ENCODE data around the gene PPEF2. TPM values are rescaled to one million over a fixed set of nuclear protein-coding genes. Genes with fewer than 3 reads are reported as not detected.
"Not testable (repeated sequence)": the region's sequence is repeated elsewhere in the genome, so short reads cannot be mapped to it uniquely, and the experiment has no call there.

Gene PPEF2
- polyA plus RNA-seq, 4 donors: 0.09 TPM; not detected in 3

GRCh38 chr4:75924916-75925315 lies 22.7 kb upstream of the PPEF2 start:
- not testable (repeated sequence) for H3K27me3 ChIP-seq (ENCODE audit: control insufficient read depth in 3 of 3, insufficient read depth in 3 of 3, low read length in 3 of 3); H3K27ac ChIP-seq (ENCODE audit: low read depth in 1 of 3, low read length in 2 of 3); FAIRE-seq; H3K4me1 ChIP-seq (ENCODE audit: control insufficient read depth in 3 of 3, insufficient read depth in 2 of 3, low read depth in 1 of 3, low read length in 2 of 3); H3K9me3 ChIP-seq (ENCODE audit: control insufficient read depth in 2 of 2, insufficient read depth in 1 of 2, low read depth in 1 of 2, low read length in 1 of 2); H3K4me3 ChIP-seq (ENCODE audit: low read depth in 1 of 3, low read length in 3 of 3); DNase-seq
- 94 to 96% (median 96%) methylated on average over 11 of the region's 11 CpGs for WGBS, 3 donors
- peaks cover 2 to 44% (median 4%) of the 10 kb centered on the region in 3 donors for H3K36me3 ChIP-seq (ENCODE audit: control insufficient read depth in 3 of 3, insufficient read depth in 2 of 3, low read depth in 1 of 3, low read length in 3 of 3)

GRCh38 chr4:75924309-75924827 lies 22.1 kb upstream of the PPEF2 start:
- peaks cover 0 to 10% (median 6%) of the 10 kb centered on the region in 3 donors for H3K4me1 ChIP-seq (ENCODE audit: control insufficient read depth in 3 of 3, insufficient read depth in 2 of 3, low read depth in 1 of 3, low read length in 2 of 3)
- 78 to 84% (median 83%) methylated on average over 5 of the region's 5 CpGs for WGBS, 3 donors
- no peaks in the 10 kb centered on the region for H3K9me3 ChIP-seq (ENCODE audit: control insufficient read depth in 2 of 2, insufficient read depth in 1 of 2, low read depth in 1 of 2, low read length in 1 of 2)
- H3K4me3 ChIP-seq (ENCODE audit: low read depth in 1 of 3, low read length in 3 of 3): no peak overlapping the region
- peaks cover 2 to 43% (median 4%) of the 10 kb centered on the region in 3 donors for H3K36me3 ChIP-seq (ENCODE audit: control insufficient read depth in 3 of 3, insufficient read depth in 2 of 3, low read depth in 1 of 3, low read length in 3 of 3)
- no peak overlapping the region for H3K27ac ChIP-seq (ENCODE audit: low read depth in 1 of 3, low read length in 2 of 3)
- no peaks in the 10 kb centered on the region for H3K27me3 ChIP-seq (ENCODE audit: control insufficient read depth in 3 of 3, insufficient read depth in 3 of 3, low read length in 3 of 3)
- DNase-seq: no peak
- FAIRE-seq: no peak

- FAIRE-seq (no peak), DNase-seq (peak in 1 of 2 donors; percentile 18)
- Histone ChIP-seq H3K4me3 (ENCODE audit: low read depth in 1 of 3, low read length in 3 of 3) (no peak overlapping the region), H3K4me1 (ENCODE audit: control insufficient read depth in 3 of 3, insufficient read depth in 2 of 3, low read depth in 1 of 3, low read length in 2 of 3) (peaks cover 0 to 10% (median 6%) of the 10 kb centered on the region in 3 donors), H3K9me3 (ENCODE audit: control insufficient read depth in 2 of 2, insufficient read depth in 1 of 2, low read depth in 1 of 2, low read length in 1 of 2) (no peaks in the 10 kb centered on the region), H3K27ac (ENCODE audit: low read depth in 1 of 3, low read length in 2 of 3) (no peak overlapping the region), H3K27me3 (ENCODE audit: control insufficient read depth in 3 of 3, insufficient read depth in 3 of 3, low read length in 3 of 3) (no peaks in the 10 kb centered on the region), H3K36me3 (ENCODE audit: control insufficient read depth in 3 of 3, insufficient read depth in 2 of 3, low read depth in 1 of 3, low read length in 3 of 3) (peaks cover 2 to 45% (median 8%) of the 10 kb centered on the region in 3 donors)
- 83 to 100% (median 84%) methylated on average over 1 of the region's 1 CpG for WGBS, 3 donors
Measured at GRCh38 chr4:75922588-75922987, 20.3 kb upstream of the PPEF2 start.

- FAIRE-seq: no peak
- no peak overlapping the region for H3K27ac ChIP-seq (ENCODE audit: low read depth in 1 of 3, low read length in 2 of 3)
- no peak for DNase-seq
- no peak overlapping the region for H3K4me3 ChIP-seq (ENCODE audit: low read depth in 1 of 3, low read length in 3 of 3)
- H3K36me3 ChIP-seq (ENCODE audit: control insufficient read depth in 3 of 3, insufficient read depth in 2 of 3, low read depth in 1 of 3, low read length in 3 of 3): peaks cover 2 to 46% (median 8%) of the 10 kb centered on the region in 3 donors
- H3K4me1 ChIP-seq (ENCODE audit: control insufficient read depth in 3 of 3, insufficient read depth in 2 of 3, low read depth in 1 of 3, low read length in 2 of 3): peaks cover 0 to 10% (median 6%) of the 10 kb centered on the region in 3 donors
- 92 to 97% (median 95%) methylated on average over 2 of the region's 2 CpGs for WGBS, 3 donors
- no peaks in the 10 kb centered on the region for H3K9me3 ChIP-seq (ENCODE audit: control insufficient read depth in 2 of 2, insufficient read depth in 1 of 2, low read depth in 1 of 2, low read length in 1 of 2)
- H3K27me3 ChIP-seq (ENCODE audit: control insufficient read depth in 3 of 3, insufficient read depth in 3 of 3, low read length in 3 of 3): no peaks in the 10 kb centered on the region
Measured at GRCh38 chr4:75921910-75922309, 19.7 kb upstream of the PPEF2 start.

GRCh38 chr4:75920327-75920726 lies 18.1 kb upstream of the PPEF2 start:
- peak overlapping the region; percentile 9 to 65 (median 12) for H3K27ac ChIP-seq (ENCODE audit: low read depth in 1 of 3, low read length in 2 of 3)
- FAIRE-seq (no peak), DNase-seq (no peak)
- no peaks in the 10 kb centered on the region for H3K9me3 ChIP-seq (ENCODE audit: control insufficient read depth in 2 of 2, insufficient read depth in 1 of 2, low read depth in 1 of 2, low read length in 1 of 2)
- H3K27me3 ChIP-seq (ENCODE audit: control insufficient read depth in 3 of 3, insufficient read depth in 3 of 3, low read length in 3 of 3): no peaks in the 10 kb centered on the region
- H3K36me3 ChIP-seq (ENCODE audit: control insufficient read depth in 3 of 3, insufficient read depth in 2 of 3, low read depth in 1 of 3, low read length in 3 of 3): peaks cover 0 to 42% (median 8%) of the 10 kb centered on the region in 3 donors
- H3K4me3 ChIP-seq (ENCODE audit: low read depth in 1 of 3, low read length in 3 of 3): no peak overlapping the region
- H3K4me1 ChIP-seq (ENCODE audit: control insufficient read depth in 3 of 3, insufficient read depth in 2 of 3, low read depth in 1 of 3, low read length in 2 of 3): peaks cover 0 to 16% (median 6%) of the 10 kb centered on the region in 3 donors
- 58 to 79% (median 77%) methylated on average over 4 of the region's 4 CpGs for WGBS, 3 donors

- H3K27ac ChIP-seq (ENCODE audit: low read depth in 1 of 3, low read length in 2 of 3): peak overlapping the region in 1 of 3 donors; percentile 4
- H3K27me3 ChIP-seq (ENCODE audit: control insufficient read depth in 3 of 3, insufficient read depth in 3 of 3, low read length in 3 of 3): no peaks in the 10 kb centered on the region
- H3K36me3 ChIP-seq (ENCODE audit: control insufficient read depth in 3 of 3, insufficient read depth in 2 of 3, low read depth in 1 of 3, low read length in 3 of 3): peaks cover 0 to 46% (median 8%) of the 10 kb centered on the region in 3 donors
- FAIRE-seq (no peak), DNase-seq (peak; percentile 66 to 86)
- no peaks in the 10 kb centered on the region for H3K9me3 ChIP-seq (ENCODE audit: control insufficient read depth in 2 of 2, insufficient read depth in 1 of 2, low read depth in 1 of 2, low read length in 1 of 2)
- 14 to 42% (median 39%) methylated on average over 3 of the region's 3 CpGs for WGBS, 3 donors
- no peak overlapping the region for H3K4me3 ChIP-seq (ENCODE audit: low read depth in 1 of 3, low read length in 3 of 3)
- peaks cover 0 to 16% (median 6%) of the 10 kb centered on the region in 3 donors for H3K4me1 ChIP-seq (ENCODE audit: control insufficient read depth in 3 of 3, insufficient read depth in 2 of 3, low read depth in 1 of 3, low read length in 2 of 3)
Measured at GRCh38 chr4:75919920-75920319, 17.7 kb upstream of the PPEF2 start.

GRCh38 chr4:75916091-75916661 lies 13.9 kb upstream of the PPEF2 start:
- Histone ChIP-seq H3K27me3 (ENCODE audit: control insufficient read depth in 3 of 3, insufficient read depth in 3 of 3, low read length in 3 of 3) (no peaks in the 10 kb centered on the region), H3K4me3 (ENCODE audit: low read depth in 1 of 3, low read length in 3 of 3) (no peak overlapping the region), H3K4me1 (ENCODE audit: control insufficient read depth in 3 of 3, insufficient read depth in 2 of 3, low read depth in 1 of 3, low read length in 2 of 3) (peaks cover 0 to 16% (median 3%) of the 10 kb centered on the region in 3 donors), H3K27ac (ENCODE audit: low read depth in 1 of 3, low read length in 2 of 3) (peak overlapping the region in 1 of 3 donors; percentile 29), H3K9me3 (ENCODE audit: control insufficient read depth in 2 of 2, insufficient read depth in 1 of 2, low read depth in 1 of 2, low read length in 1 of 2) (peaks cover 0 to 4% of the 10 kb centered on the region in 2 donors), H3K36me3 (ENCODE audit: control insufficient read depth in 3 of 3, insufficient read depth in 2 of 3, low read depth in 1 of 3, low read length in 3 of 3) (peaks cover 0 to 36% (median 3%) of the 10 kb centered on the region in 3 donors)
- 15 to 32% (median 26%) methylated on average over 1 of the region's 1 CpG for WGBS, 3 donors
- peak; percentile 60 to 76 for DNase-seq
- no peak for FAIRE-seq

GRCh38 chr4:75912968-75913367 lies 10.7 kb upstream of the PPEF2 start:
- FAIRE-seq (no peak), DNase-seq (no peak)
- Histone ChIP-seq H3K4me1 (ENCODE audit: control insufficient read depth in 3 of 3, insufficient read depth in 2 of 3, low read depth in 1 of 3, low read length in 2 of 3) (peaks cover 0 to 7% (median 0%) of the 10 kb centered on the region in 3 donors), H3K27ac (ENCODE audit: low read depth in 1 of 3, low read length in 2 of 3) (no peak overlapping the region), H3K4me3 (ENCODE audit: low read depth in 1 of 3, low read length in 3 of 3) (no peak overlapping the region), H3K27me3 (ENCODE audit: control insufficient read depth in 3 of 3, insufficient read depth in 3 of 3, low read length in 3 of 3) (no peaks in the 10 kb centered on the region), H3K36me3 (ENCODE audit: control insufficient read depth in 3 of 3, insufficient read depth in 2 of 3, low read depth in 1 of 3, low read length in 3 of 3) (peaks cover 0 to 12% (median 0%) of the 10 kb centered on the region in 3 donors), H3K9me3 (ENCODE audit: control insufficient read depth in 2 of 2, insufficient read depth in 1 of 2, low read depth in 1 of 2, low read length in 1 of 2) (peaks cover 0 to 13% of the 10 kb centered on the region in 2 donors)
- WGBS, 3 donors: 74 to 76% (median 75%) methylated on average over 6 of the region's 6 CpGs
